Stimulated activated CD4-positive, alpha-beta T cell treated with anti-CD3 and anti-CD28 coated beads, Interleukin-12 subunit alpha, Interleukin-12 subunit beta, amount 100 ng/mL, for 4 hours (primary cell): ENCODE data around the gene POMT1.
"Not testable (repeated sequence)": the region's sequence is repeated elsewhere in the genome, so short reads cannot be mapped to it uniquely, and the experiment has no call there.

Experiments used
- DNase-seq: peaks from one replicate; pipeline ENCODE4 v3.0.0-alpha.2; 2020

The POMT1 gene

DNA sequence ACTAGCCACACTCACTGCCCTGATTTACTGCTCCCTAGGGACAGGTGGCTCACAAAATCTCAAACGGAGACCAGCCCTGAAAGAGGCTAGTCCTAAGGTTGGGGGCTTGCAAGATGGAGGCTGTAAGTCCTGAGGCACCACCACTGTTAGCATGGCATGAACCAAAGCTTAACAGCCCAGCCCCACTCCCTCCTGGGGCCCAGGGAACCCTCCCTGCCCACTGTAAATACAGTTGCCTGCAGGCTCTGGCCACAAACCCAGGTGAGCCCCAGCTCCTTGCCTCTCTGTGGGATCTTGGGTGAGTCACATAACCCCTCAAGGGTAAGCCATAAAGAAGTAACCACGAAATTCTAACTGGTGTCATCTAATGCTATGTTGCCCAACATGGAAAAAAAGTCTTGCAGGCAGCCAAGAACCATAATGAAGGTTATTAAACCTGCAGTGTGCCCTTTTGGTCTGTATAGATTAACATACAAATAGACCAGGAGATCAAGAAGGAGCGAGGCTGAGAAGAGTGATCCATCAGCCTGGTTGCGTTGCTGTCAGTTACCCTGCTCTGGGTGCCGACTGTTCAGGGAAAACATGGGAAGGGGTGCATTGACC lies 1.7 kb upstream of the POMT1 start:
- DNase-seq: peak; percentile 24

- DNase-seq: peak; percentile 46
These were observed 1.1 kb downstream of the POMT1 start for GRCh38 chr9:131503626-131504465.

GRCh38 chr9:131505012-131505411 lies 2.3 kb downstream of the POMT1 start:
- no peak for DNase-seq

- DNase-seq: no peak
These were observed 8.7 kb downstream of the POMT1 start for GRCh38 chr9:131511416-131511815.

- DNase-seq: no peak
These were observed 9.2 kb downstream of the POMT1 start for GRCh38 chr9:131511880-131512279.

DNA sequence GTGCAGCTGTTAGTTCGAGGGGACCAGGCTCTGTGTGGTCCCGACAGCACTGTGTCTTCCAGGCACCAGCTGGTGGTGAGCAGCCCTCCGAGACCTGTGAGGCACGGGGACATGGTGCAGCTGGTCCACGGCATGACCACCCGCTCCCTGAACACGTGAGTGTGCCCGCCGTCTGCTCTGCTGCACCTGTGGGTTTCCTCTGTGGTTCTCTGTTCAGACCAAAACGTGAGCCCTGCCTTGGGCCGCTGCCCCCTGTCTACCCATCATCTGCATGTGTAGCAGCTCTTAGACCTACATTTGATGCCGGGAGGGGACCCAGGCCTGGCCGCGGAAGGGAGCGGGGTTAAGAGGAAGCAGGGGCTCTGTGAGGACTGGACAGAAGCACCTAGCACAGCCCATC lies 10.5 kb downstream of the POMT1 start:
- DNase-seq: no peak

DNA sequence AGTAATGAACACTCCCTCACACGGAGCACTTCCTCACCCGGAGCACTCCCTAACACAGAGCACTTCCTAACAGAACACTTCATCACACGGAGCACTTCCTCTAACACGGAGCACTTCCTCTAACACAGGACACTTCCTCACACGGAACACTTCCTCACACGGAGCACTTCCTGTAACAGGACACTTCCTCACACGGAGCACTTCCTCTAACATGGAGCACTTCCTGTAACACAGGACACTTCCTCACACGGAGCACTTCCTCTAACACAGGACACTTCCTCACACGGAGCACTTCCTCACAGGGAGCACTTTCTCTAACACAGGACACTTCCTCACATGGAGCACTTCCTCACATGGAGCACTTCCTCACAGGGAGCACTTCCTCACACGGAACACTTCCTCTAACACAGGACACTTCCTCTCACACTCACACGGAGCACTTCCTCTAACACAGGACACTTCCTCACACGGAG lies 12.9 kb downstream of the POMT1 start:
- not testable (repeated sequence) for DNase-seq

DNA sequence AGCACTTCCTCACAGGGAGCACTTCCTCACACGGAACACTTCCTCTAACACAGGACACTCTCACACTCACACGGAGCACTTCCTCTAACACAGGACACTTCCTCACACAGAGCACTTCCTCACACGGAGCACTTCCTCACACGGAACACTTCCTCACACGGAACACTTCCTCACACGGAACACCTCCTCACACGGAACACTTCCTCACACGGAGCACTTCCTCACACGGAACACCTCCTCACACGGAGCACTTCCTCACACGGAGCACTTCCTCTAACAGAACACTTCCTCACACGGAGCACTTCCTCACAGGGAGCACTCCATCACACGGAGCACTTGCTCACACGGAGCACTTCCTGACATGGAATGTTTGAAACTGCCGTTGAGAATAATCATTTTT lies 13.4 kb downstream of the POMT1 start:
- no peak for DNase-seq

DNA sequence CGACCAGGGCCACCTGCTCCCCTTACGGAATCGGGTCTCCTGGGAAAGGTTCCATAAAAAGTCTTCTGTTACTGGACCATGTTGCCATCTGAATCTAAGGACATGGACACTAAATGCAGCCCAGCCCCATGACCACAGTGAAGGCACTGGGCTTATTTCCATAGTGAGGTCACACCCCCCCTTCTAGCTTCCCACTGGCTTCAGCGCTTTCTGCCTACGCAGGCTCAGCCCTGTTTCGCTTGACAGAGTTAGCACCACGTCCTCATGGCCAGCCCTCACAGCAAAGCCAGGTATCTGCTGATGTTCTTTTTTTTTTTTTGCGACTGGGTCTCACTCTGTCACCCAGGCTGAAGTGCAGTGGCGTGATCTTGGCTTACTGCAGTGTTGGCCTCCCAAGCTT lies 14.2 kb downstream of the POMT1 start:
- DNase-seq: no peak

- no peak for DNase-seq
These were observed 15.1 kb downstream of the POMT1 start for GRCh38 chr9:131517761-131518190.

DNA sequence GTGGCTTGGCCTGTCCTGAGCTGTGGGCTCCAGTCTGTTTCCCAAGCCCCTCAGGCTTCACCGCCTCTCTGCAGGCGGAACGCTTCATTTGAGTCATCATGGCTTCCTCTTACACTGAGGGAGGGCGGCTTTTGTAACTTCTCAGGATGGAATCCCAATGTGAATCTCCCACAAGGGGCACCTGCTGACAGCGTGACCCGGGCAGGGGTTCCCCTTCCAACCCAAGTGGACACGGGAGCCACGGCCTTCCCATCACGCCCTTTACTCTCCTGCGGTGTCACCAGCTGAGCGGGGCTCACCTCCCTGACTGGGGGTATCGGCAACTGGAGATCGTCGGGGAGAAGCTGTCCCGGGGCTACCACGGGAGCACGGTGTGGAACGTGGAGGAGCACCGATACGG lies 15.8 kb downstream of the POMT1 start:
- DNase-seq: no peak

DNA sequence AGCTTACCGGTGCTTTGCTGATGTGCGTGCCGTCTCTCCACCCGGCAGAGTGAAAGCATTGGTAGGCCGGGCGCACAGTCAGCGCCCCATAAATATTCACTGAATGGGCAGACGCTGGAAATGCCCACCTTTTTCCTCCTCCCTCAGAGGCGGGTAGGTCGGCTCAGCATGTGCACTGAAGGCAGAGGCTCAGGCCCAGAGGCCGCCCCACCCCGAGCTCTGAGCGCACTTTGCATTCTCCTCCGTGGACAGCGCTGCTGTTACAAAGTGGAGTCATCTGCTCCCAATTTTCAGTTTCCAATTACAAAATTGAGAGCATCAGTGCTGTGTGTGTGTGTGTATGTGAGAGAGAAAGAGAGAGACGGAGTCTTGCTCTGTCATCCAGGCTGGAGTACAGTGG lies 17.8 kb downstream of the POMT1 start:
- DNase-seq: no peak

- DNase-seq: no peak
These were observed 18.5 kb downstream of the POMT1 start for GRCh38 chr9:131521203-131521602.

DNA sequence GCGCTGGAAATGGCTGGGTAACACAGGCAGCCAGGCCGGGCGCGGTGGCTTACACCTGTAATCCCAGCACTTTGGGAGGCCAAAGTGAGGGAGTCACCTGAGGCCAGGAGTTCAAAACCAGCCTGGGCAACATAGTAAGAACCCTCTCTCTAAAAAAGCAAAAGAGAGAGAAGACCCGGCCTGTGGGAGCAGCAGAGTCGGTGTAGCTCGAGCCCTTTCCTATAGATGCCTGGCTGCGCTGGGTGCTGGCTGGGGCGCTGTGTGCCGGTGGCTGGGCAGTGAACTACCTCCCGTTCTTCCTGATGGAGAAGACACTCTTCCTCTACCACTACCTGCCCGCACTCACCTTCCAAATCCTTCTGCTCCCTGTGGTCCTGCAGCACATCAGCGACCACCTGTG lies 19.1 kb downstream of the POMT1 start:
- no peak for DNase-seq

GRCh38 chr9:131522257-131523085 lies 19.8 kb downstream of the POMT1 start:
- DNase-seq: no peak

GRCh38 chr9:131523086-131523388 lies 20.3 kb downstream of the POMT1 start:
- no peak for DNase-seq

DNA sequence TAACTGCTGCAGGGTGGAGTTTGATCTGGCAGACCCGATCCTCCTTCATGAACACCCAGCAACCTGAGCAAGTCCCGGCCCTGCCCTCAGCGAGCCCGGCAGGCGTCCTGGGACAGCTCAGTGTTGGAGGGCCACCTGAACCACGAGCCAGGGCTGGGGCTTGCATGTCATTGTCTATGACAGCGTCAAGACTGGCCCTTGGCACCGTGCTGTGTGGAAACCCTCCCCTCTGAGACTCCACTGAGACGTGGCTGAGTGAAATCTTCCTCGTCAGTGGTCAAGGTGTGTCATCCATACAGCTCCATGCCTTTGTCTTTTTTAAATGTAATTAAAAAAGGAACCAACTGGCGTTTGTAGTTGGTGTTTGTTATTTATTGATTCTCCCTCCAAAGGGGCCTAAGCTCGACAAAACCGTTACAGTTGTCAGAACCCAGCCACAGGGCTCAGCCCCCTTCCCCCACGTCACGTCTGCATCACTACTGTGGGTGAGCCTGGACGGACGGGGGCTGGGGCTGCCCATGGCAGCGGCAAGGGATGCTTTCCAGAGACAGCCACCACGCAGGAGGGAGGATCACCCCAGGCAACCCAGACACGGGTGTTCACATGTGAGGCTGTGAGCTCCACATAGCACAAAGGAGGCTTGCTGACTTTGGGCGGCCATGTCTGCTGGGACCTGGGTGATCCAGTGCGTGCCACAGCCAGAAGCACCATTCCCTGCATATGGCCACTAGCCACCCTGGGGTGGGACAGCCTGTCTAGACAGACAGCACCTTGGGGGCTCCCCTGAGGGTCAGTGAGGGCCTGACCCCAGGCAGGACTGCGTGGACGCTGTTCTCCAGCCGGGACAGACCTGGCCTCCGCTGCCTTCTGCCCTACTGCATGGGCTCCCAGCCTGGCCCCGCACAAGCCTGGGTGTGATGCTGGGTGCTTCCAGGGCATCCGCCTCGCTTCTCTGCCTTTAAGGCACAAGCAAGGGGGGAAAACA lies 21.0 kb downstream of the POMT1 start:
- DNase-seq: no peak

GRCh38 chr9:131524665-131525315 lies 22.1 kb downstream of the POMT1 start:
- no peak for DNase-seq

- no peak for DNase-seq
These were observed 23.2 kb downstream of the POMT1 start for GRCh38 chr9:131525643-131526565.

DNA sequence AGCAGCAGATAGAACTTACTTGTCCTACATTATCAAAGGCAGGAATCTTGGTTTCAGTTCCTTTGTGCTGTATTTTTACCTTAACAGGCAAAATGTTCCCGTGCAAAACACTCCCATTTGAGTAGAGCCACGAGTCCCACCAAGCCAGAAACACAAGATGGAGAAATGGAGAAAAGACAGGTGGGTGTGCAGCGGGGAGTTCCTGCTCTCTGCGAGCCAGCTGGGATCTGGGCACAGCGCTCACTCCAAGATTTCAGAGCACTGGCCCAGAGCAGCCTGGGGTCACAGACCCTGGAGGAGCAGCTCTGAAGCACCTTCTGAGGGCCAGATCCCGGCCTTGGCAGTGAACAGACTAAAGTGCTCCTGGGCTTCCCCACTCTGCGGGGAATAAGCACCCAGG lies 25.5 kb downstream of the POMT1 start:
- no peak for DNase-seq
